HCT116 (cell line): ENCODE measurements around the gene MRPL9. TPM values are rescaled to one million over a fixed set of nuclear protein-coding genes. Genes with fewer than 3 reads are reported as not detected.
"Not testable (repeated sequence)": the region's sequence is repeated elsewhere in the genome, so short reads cannot be mapped to it uniquely, and the experiment has no call there.

Source experiments
- ATAC-seq: fragments of 200-7000 bp; cut with Tn5 transposase; 2 replicates; pipeline ENCODE4 v1.9.1; 2020; ENCODE audit warnings: mild to moderate bottlenecking, moderate library complexity
- BruUV-seq: library from RNA; stranded (reverse); fragments of 400-500 nt; replicated peaks from 2 replicates; lab custom pipeline; 2021; lab: Mats Ljungman, UMichigan
- CTCF ChIA-PET: fragments of 300-600 bp; sonication (Branson Sonifier 250); formaldehyde crosslinking; loops from one replicate; lab custom pipeline; 2021; ENCODE audit warnings: antibody characterized with exemption; lab: Charles Lee
- POLR2A ChIA-PET: fragments of 300-600, 350-600 bp; sonication (Branson Sonifier 250); formaldehyde crosslinking; loops from one replicate; lab custom pipeline; 2021; ENCODE audit warnings: antibody characterized with exemption; lab: Charles Lee
- RAD21 ChIA-PET, 2 experiments: fragments of 300-600 bp; sonication (Branson Sonifier 250); formaldehyde crosslinking; loops; one replicate each; lab custom pipeline; 2023; ENCODE audit warnings: low total read pairs in 2 of 2; ENCODE audit not compliant: uncharacterized antibody in 2 of 2, unreplicated experiment in 2 of 2, low non-redundant PET in 1 of 2; lab: Charles Lee
- DNase-seq: peaks from one replicate; pipeline ENCODE4 v3.0.0-alpha.2; 2010; ENCODE audit warnings: low read depth, low spot score
- H2AFZ ChIP-seq: fragments of 200-600 bp; shearing (Covaris generic), sonication (generic); 2 replicates; pipeline ENCODE4 v1.6.1; 2017; ENCODE audit warnings: low read depth, mixed run types, mixed read lengths, antibody characterized with exemption, low read length; ENCODE audit not compliant: poor library complexity, severe bottlenecking
- H3K27ac ChIP-seq: 2 replicates; pipeline ENCODE4 v1.5.1; 2012; ENCODE audit warnings: low read depth, low read length
- H3K27me3 ChIP-seq: fragments of 200-600 bp; sonication (generic); 2 replicates; pipeline ENCODE4 v1.6.1; 2016; ENCODE audit warnings: mixed run types, low read length, mixed read lengths; ENCODE audit not compliant: insufficient read depth
- H3K36me3 ChIP-seq, 2 experiments: fragments of 200-500 bp in 1 of 2; fragments of 200-600 bp in 1 of 2; sonication (Bioruptor generic) in 1 of 2; sonication (generic) in 1 of 2; 2 replicates each; pipeline versions ENCODE4 v1.5.1 to v1.6.1; 2014 to 2016; ENCODE audit warnings: low read length in 2 of 2, inconsistent platforms in 1 of 2, mixed read lengths in 1 of 2, mixed run types in 1 of 2; ENCODE audit not compliant: insufficient read depth in 2 of 2, control insufficient read depth in 1 of 2
- H3K4me1 ChIP-seq, 2 experiments: fragments of 200-600 bp in 1 of 2; sonication (generic) in 1 of 2; 2 replicates each; pipeline versions ENCODE4 v1.5.1 to v1.6.1; 2012 to 2017; ENCODE audit warnings: low read length in 2 of 2, inconsistent platforms in 1 of 2, mild to moderate bottlenecking in 1 of 2, mixed read lengths in 1 of 2, mixed run types in 1 of 2, moderate library complexity in 1 of 2; ENCODE audit not compliant: insufficient read depth in 2 of 2, control insufficient read depth in 1 of 2
- H3K4me2 ChIP-seq: fragments of 200-600 bp; sonication (generic); 2 replicates; pipeline ENCODE4 v1.6.1; 2017; ENCODE audit warnings: mixed run types, low read length, mixed read lengths
- H3K4me3 ChIP-seq, 2 experiments: fragments of 200-600 bp in 1 of 2; sonication (generic) in 1 of 2; replicated peaks in 1 of 2; 2 replicates each; pipeline ENCODE4 v1.5.1; 2011 to 2016; ENCODE audit warnings: low read length in 2 of 2, control low read depth in 1 of 2, low read depth in 1 of 2, mild to moderate bottlenecking in 1 of 2, mixed read lengths in 1 of 2, mixed run types in 1 of 2
- H3K79me2 ChIP-seq: fragments of 200-600 bp; sonication (generic); 2 replicates; pipeline ENCODE4 v1.6.1; 2017; ENCODE audit warnings: mild to moderate bottlenecking, mixed run types, low read length, moderate library complexity, mixed read lengths; ENCODE audit not compliant: insufficient read depth
- H3K9ac ChIP-seq: fragments of 200-600 bp; sonication (generic); 2 replicates; pipeline ENCODE4 v1.6.1; 2016; ENCODE audit warnings: low read length, mixed read lengths
- H3K9me2 ChIP-seq: fragments of 200-600 bp; sonication (generic), shearing (Covaris generic); 2 replicates; pipeline ENCODE4 v1.6.1; 2017; ENCODE audit warnings: mixed run types, mild to moderate bottlenecking, moderate library complexity; ENCODE audit not compliant: insufficient read depth
- H3K9me3 ChIP-seq, 2 experiments: fragments of 200-500 bp in 1 of 2; fragments of 200-600 bp in 1 of 2; sonication (Bioruptor generic) in 1 of 2; sonication (generic) in 1 of 2; 2 replicates each; pipeline ENCODE4 v1.6.1; 2014 to 2017; ENCODE audit warnings: low read length in 2 of 2, mixed read lengths in 2 of 2, inconsistent platforms in 1 of 2, low read depth in 1 of 2, mild to moderate bottlenecking in 1 of 2, mixed run types in 1 of 2, moderate library complexity in 1 of 2; ENCODE audit not compliant: control insufficient read depth in 1 of 2, insufficient read depth in 1 of 2
- H4K20me1 ChIP-seq: fragments of 200-600 bp; sonication (generic), shearing (Covaris generic); 2 replicates; pipeline ENCODE4 v1.6.1; 2017; ENCODE audit warnings: mixed run types, mild to moderate bottlenecking, moderate library complexity; ENCODE audit not compliant: insufficient read depth
- FOSL1 ChIP-seq: IDR thresholded peaks from 2 replicates; pipeline ENCODE4 v1.6.1; 2012; ENCODE audit warnings: low read depth
- SRF ChIP-seq: IDR thresholded peaks from 2 replicates; pipeline ENCODE4 v1.6.1; 2012; ENCODE audit warnings: low read depth
- ZNF274 ChIP-seq: fragments of 200-500 bp; sonication (Bioruptor generic); IDR thresholded peaks from 2 replicates; pipeline ENCODE4 v1.6.1; 2014; ENCODE audit warnings: mild to moderate bottlenecking, low read depth, low read length, inconsistent platforms
- intact Hi-C: fragments of 100-400 bp; cut with micrococcal nuclease; formaldehyde crosslinking; loops from 2 replicates; pipeline ENCODE4 v1.10.0; 2022
- total RNA-seq: library from RNA; stranded (reverse); gene quantifications from one replicate; pipeline ENCODE4 v1.2.1, GENCODE V29; 2021; ENCODE audit not compliant: unreplicated experiment

Gene MRPL9
- total RNA-seq, 1 experiment from 2014 or later = 94.5 TPM

- RAD21 ChIA-PET = no interaction called here
- intact Hi-C loops = no loop called here
- H4K20me1 ChIP-seq = no peaks in the 10 kb centered on the region
- no peak overlapping the region for H3K4me3 ChIP-seq
- H3K9ac ChIP-seq = no peak overlapping the region
- no peaks in the 10 kb centered on the region for H3K27me3 ChIP-seq
- H3K9me3 ChIP-seq = no peaks in the 10 kb centered on the region
- H2AFZ ChIP-seq = no peak overlapping the region
- no peaks in the 10 kb centered on the region for H3K9me2 ChIP-seq
- DNase-seq = no peak
- no peaks in the 10 kb centered on the region for H3K79me2 ChIP-seq
- peaks cover 0 to 5% of the 10 kb centered on the region in 2 experiments; a peak in 1 of 4 replicates for H3K4me1 ChIP-seq
- no peak overlapping the region for H3K27ac ChIP-seq
- no TSS peak for BruUV-seq
- peak; percentile 34; the same call in 1 of the 2 replicates for TF ChIP-seq FOSL1
- 0 out of 2 replicates have a peak, but pooled peaks have one; percentile 18 for TF ChIP-seq SRF
- TF ChIP-seq ZNF274 = no peak
- H3K4me2 ChIP-seq = no peak overlapping the region
- ATAC-seq = no peak
- POLR2A ChIA-PET = no interaction called here
- H3K36me3 ChIP-seq = peaks cover 0 to 3% of the 10 kb centered on the region in 2 experiments; a peak in 1 of 4 replicates
- CTCF ChIA-PET = no interaction called here
Measured at GRCh38 chr1:151773702-151774101, 10.4 kb upstream of the MRPL9 start.

- H3K4me3 ChIP-seq, H3K9me3 ChIP-seq, H3K27ac ChIP-seq, H3K36me3 ChIP-seq, ATAC-seq, H3K4me2 ChIP-seq, H4K20me1 ChIP-seq, RAD21 ChIA-PET, BruUV-seq, H3K27me3 ChIP-seq, H3K9ac ChIP-seq, DNase-seq, CTCF ChIA-PET, intact Hi-C loops, H2AFZ ChIP-seq, H3K79me2 ChIP-seq, POLR2A ChIA-PET, H3K9me2 ChIP-seq: not testable (repeated sequence)
- peaks cover 8 to 19% of the 10 kb centered on the region in 2 experiments; a peak in 3 of 4 replicates for H3K4me1 ChIP-seq
Measured at GRCh38 chr1:151769270-151769669, 6.0 kb upstream of the MRPL9 start.
